ENCODE data around the gene LYPLA2.
A peak's percentile ranks its signal among the peaks of the same experiment; 100 is the strongest.

The LYPLA2 gene

GRCh38 chr1:23837908-23838307, 47.0 kb downstream of the LYPLA2 start:
- DNase-seq (ENCODE audit: low spot score) = no peak

- DNase-seq (ENCODE audit: low spot score) = peak; percentile 88
These were observed 47.5 kb downstream of the LYPLA2 start for GRCh38 chr1:23838401-23838866.

GRCh38 chr1:23843644-23844043, 52.7 kb downstream of the LYPLA2 start:
- DNase-seq (ENCODE audit: low spot score) = no peak
